Liver (tissue), 9 donors: Measurements from ENCODE around the gene ABCA12. TPM values are rescaled to one million over a fixed set of nuclear protein-coding genes. Genes with fewer than 3 reads are reported as not detected.

ENCODE experiments used
- DNase-seq: peaks from one replicate; pipeline ENCODE4 v3.0.0-alpha.2; 2017; ENCODE audit warnings: low spot score
- H3K27ac ChIP-seq, 2 donors: one replicate each; pipeline ENCODE4 v1.7.0; 2013; ENCODE audit warnings: inconsistent platforms in 2 of 2, low read length in 2 of 2, control low read depth in 1 of 2, low read depth in 1 of 2, mild to moderate bottlenecking in 1 of 2
- H3K27me3 ChIP-seq, 4 donors: one replicate each; pipeline versions ENCODE4 v1.6.1 to v1.7.0; 2013; ENCODE audit warnings: low read length in 3 of 4, inconsistent platforms in 1 of 4, mild to moderate bottlenecking in 1 of 4, moderate library complexity in 1 of 4; ENCODE audit not compliant: control insufficient read depth in 4 of 4, insufficient read depth in 4 of 4
- H3K36me3 ChIP-seq, 4 donors: one replicate each; pipeline versions ENCODE4 v1.6.1 to v1.7.0; 2013; ENCODE audit warnings: low read length in 3 of 4, mild to moderate bottlenecking in 3 of 4, low read depth in 1 of 4, moderate library complexity in 1 of 4; ENCODE audit not compliant: control insufficient read depth in 4 of 4, insufficient read depth in 3 of 4
- H3K4me1 ChIP-seq, 4 donors: one replicate each; pipeline versions ENCODE4 v1.6.1 to v1.7.0; 2013; ENCODE audit warnings: low read length in 3 of 4, mild to moderate bottlenecking in 3 of 4, moderate library complexity in 1 of 4; ENCODE audit not compliant: control insufficient read depth in 4 of 4, insufficient read depth in 4 of 4
- H3K4me3 ChIP-seq, 3 donors: one replicate each; pipeline versions ENCODE4 v1.6.1 to v1.7.0; 2013; ENCODE audit warnings: low read length in 3 of 3, control low read depth in 1 of 3, low read depth in 1 of 3, mild to moderate bottlenecking in 1 of 3
- H3K9ac ChIP-seq, 2 donors: one replicate each; pipeline ENCODE4 v1.7.0; 2013; ENCODE audit warnings: low read length in 2 of 2, mild to moderate bottlenecking in 2 of 2, moderate library complexity in 2 of 2, control low read depth in 1 of 2, low read depth in 1 of 2
- H3K9me3 ChIP-seq, 4 donors: one replicate each; pipeline versions ENCODE4 v1.6.1 to v1.7.0; 2013; ENCODE audit warnings: low read length in 3 of 4; ENCODE audit not compliant: control insufficient read depth in 4 of 4
- EGR1 ChIP-seq, 2 donors: IDR thresholded peaks; 2 replicates each; pipeline ENCODE4 v1.6.1; 2016 to 2018; ENCODE audit warnings: antibody characterized with exemption in 2 of 2, low read depth in 2 of 2
- FOXA1 ChIP-seq: IDR thresholded peaks from 2 replicates; pipeline ENCODE4 v1.6.1; 2016; ENCODE audit warnings: antibody characterized with exemption
- FOXA2 ChIP-seq: IDR thresholded peaks from 2 replicates; pipeline ENCODE4 v1.6.1; 2016; ENCODE audit warnings: antibody characterized with exemption
- GABPA ChIP-seq, 2 donors: IDR thresholded peaks in 1 of 2; conservative IDR thresholded peaks in 1 of 2; 2 replicates each; pipeline ENCODE4 v1.6.1; 2016; ENCODE audit warnings: antibody characterized with exemption in 2 of 2, mild to moderate bottlenecking in 1 of 2, moderate library complexity in 1 of 2
- HNF4A ChIP-seq, 2 donors: conservative IDR thresholded peaks; 2 replicates each; pipeline ENCODE4 v1.6.1; 2016; ENCODE audit warnings: antibody characterized with exemption in 2 of 2, mild to moderate bottlenecking in 2 of 2
- HNF4G ChIP-seq: IDR thresholded peaks from 2 replicates; pipeline ENCODE4 v1.6.1; 2016; ENCODE audit warnings: antibody characterized with exemption
- JUND ChIP-seq, 2 donors: IDR thresholded peaks; 2 replicates each; pipeline ENCODE4 v1.6.1; 2016; ENCODE audit warnings: antibody characterized with exemption in 2 of 2
- MAX ChIP-seq: IDR thresholded peaks from 2 replicates; pipeline ENCODE4 v1.6.1; 2016; ENCODE audit warnings: antibody characterized with exemption
- NR2F2 ChIP-seq: IDR thresholded peaks from 2 replicates; pipeline ENCODE4 v1.6.1; 2016; ENCODE audit warnings: antibody characterized with exemption
- RAD21 ChIP-seq, 2 donors: IDR thresholded peaks; 2 replicates each; pipeline ENCODE4 v1.6.1; 2016; ENCODE audit warnings: antibody characterized with exemption in 2 of 2, mild to moderate bottlenecking in 2 of 2
- REST ChIP-seq: IDR thresholded peaks from 2 replicates; pipeline ENCODE4 v1.6.1; 2016; ENCODE audit warnings: antibody characterized with exemption, mild to moderate bottlenecking
- RXRA ChIP-seq, 2 donors: IDR thresholded peaks; 2 replicates each; pipeline ENCODE4 v1.6.1; 2017 to 2018; ENCODE audit warnings: antibody characterized with exemption in 2 of 2, mild to moderate bottlenecking in 1 of 2
- SP1 ChIP-seq: IDR thresholded peaks from 2 replicates; pipeline ENCODE4 v1.6.1; 2018; ENCODE audit warnings: antibody characterized with exemption, mild to moderate bottlenecking
- TAF1 ChIP-seq: conservative IDR thresholded peaks from 2 replicates; pipeline ENCODE4 v1.6.1; 2016; ENCODE audit warnings: antibody characterized with exemption, mild to moderate bottlenecking
- YY1 ChIP-seq: IDR thresholded peaks from 2 replicates; pipeline ENCODE4 v1.6.1; 2016; ENCODE audit warnings: antibody characterized with exemption, mild to moderate bottlenecking
- ZBTB33 ChIP-seq: IDR thresholded peaks from 2 replicates; pipeline ENCODE4 v1.6.1; 2016; ENCODE audit warnings: antibody characterized with exemption
- WGBS: extraction: QIAGEN DNeasy Blood & Tissue Kit; methylation state at CpG from one replicate; pipeline ENCODE4 v1.1.7; 2013; 5-methylcytosine and 5-hydroxymethylcytosine counted together
- polyA plus RNA-seq, 2 donors: library from polyadenylated mRNA; stranded (reverse) in 1 of 2; unstranded in 1 of 2; fragments of 200-250 nt in 1 of 2; fragments of >200 nt in 1 of 2; fragmentation: Nextera tagmentation in 1 of 2; extraction: Ambion mirVana in 1 of 2; gene quantifications; one replicate each; pipeline versions ENCODE4 v1.2.1 to v1.2.3, GENCODE V29; 2013 to 2015
- total RNA-seq, 2 donors: library from RNA; depleted of rRNA; stranded (reverse); fragments of >200 nt; gene quantifications; one replicate each; pipeline ENCODE4 v1.2.3, GENCODE V29; 2014
- TF ChIP-seq, protein P1 (sequence below): fragments of 150-350 bp; IDR thresholded peaks from 2 replicates; pipeline ENCODE4 v1.5.1; 2017; ENCODE audit warnings: improper control_type of control experiment, low read depth, low read length; ENCODE audit not compliant: missing input control
- TF ChIP-seq, protein P2 (sequence below): IDR thresholded peaks from 2 replicates; pipeline ENCODE4 v1.6.1; 2016; ENCODE audit warnings: antibody characterized with exemption
- donor health status: healthy.
- donor health status: healthy.
- donor health status: healthy.
- donor health status: healthy.
- donor health status: healthy.

ABCA12 gene
- total and polyA plus RNA-seq, 4 donors, result 0.03 TPM; not detected in 3

- Histone ChIP-seq H3K27ac (no peak overlapping the region), H3K9ac (no peak overlapping the region), H3K9me3 (no peaks in the 10 kb centered on the region), H3K27me3 (no peaks in the 10 kb centered on the region), H3K36me3 (no peaks in the 10 kb centered on the region), H3K4me3 (no peak overlapping the region), H3K4me1 (no peaks in the 10 kb centered on the region)
- WGBS, result 58% methylated on average over 3 of the region's 3 CpGs
- TF ChIP-seq YY1, result no peak
- TF ChIP-seq HNF4G, result no peak
- TF ChIP-seq, protein P1, sequence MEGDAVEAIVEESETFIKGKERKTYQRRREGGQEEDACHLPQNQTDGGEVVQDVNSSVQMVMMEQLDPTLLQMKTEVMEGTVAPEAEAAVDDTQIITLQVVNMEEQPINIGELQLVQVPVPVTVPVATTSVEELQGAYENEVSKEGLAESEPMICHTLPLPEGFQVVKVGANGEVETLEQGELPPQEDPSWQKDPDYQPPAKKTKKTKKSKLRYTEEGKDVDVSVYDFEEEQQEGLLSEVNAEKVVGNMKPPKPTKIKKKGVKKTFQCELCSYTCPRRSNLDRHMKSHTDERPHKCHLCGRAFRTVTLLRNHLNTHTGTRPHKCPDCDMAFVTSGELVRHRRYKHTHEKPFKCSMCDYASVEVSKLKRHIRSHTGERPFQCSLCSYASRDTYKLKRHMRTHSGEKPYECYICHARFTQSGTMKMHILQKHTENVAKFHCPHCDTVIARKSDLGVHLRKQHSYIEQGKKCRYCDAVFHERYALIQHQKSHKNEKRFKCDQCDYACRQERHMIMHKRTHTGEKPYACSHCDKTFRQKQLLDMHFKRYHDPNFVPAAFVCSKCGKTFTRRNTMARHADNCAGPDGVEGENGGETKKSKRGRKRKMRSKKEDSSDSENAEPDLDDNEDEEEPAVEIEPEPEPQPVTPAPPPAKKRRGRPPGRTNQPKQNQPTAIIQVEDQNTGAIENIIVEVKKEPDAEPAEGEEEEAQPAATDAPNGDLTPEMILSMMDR, result no peak
- no peak for TF ChIP-seq SP1
- no peak for TF ChIP-seq FOXA2
- TF ChIP-seq RXRA (IDR thresholded peaks at IDR 0.05), result no peak
- TF ChIP-seq REST, result no peak
- TF ChIP-seq TAF1, result no peak
- TF ChIP-seq RAD21 (IDR thresholded peaks at IDR 0.05), result no peak
- TF ChIP-seq FOXA1, result no peak
- TF ChIP-seq MAX, result no peak
- TF ChIP-seq HNF4A (conservative IDR thresholded peaks at IDR 0.05), result no peak
- no peak for TF ChIP-seq GABPA (IDR thresholded peaks at IDR 0.05 in 1 of 2, conservative IDR thresholded peaks at IDR 0.05 in 1 of 2)
- no peak for TF ChIP-seq NR2F2
- TF ChIP-seq, protein P2, sequence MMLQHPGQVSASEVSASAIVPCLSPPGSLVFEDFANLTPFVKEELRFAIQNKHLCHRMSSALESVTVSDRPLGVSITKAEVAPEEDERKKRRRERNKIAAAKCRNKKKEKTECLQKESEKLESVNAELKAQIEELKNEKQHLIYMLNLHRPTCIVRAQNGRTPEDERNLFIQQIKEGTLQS, result no peak
- no peak for TF ChIP-seq JUND (IDR thresholded peaks at IDR 0.05)
- TF ChIP-seq ZBTB33, result no peak
- no peak for TF ChIP-seq EGR1 (IDR thresholded peaks at IDR 0.05; ENCODE audit: low read depth in 2 of 2)
- DNase-seq, result no peak
Measured at GRCh38 chr2:215145611-215146010, 7.2 kb upstream of the ABCA12 start.
